Right lobe of liver (tissue), 4 donors: Measurements from ENCODE around the gene CD300C.

Source experiments
- CTCF ChIP-seq, 4 donors: fragments of 200-600 bp in 3 of 4; fragments of 450-650 bp in 1 of 4; IDR thresholded peaks; one replicate each; pipeline versions ENCODE4 v1.5.1 to v1.8.0; 2016 to 2022; ENCODE audit warnings: antibody characterized with exemption in 4 of 4, mild to moderate bottlenecking in 2 of 4
- POLR2A ChIP-seq: fragments of 450-650 bp; IDR thresholded peaks from one replicate; pipeline ENCODE4 v1.6.1; 2017; ENCODE audit warnings: antibody characterized with exemption, mild to moderate bottlenecking
- donor health status: DM: no; HTN: no; CAD: no.
- donor health status: DM: no; HTN: no; CAD: no.
- donor health status: DM: no; HTN: yes; CAD: no.

- TF ChIP-seq CTCF (IDR thresholded peaks at IDR 0.05) (no peak), POLR2A (no peak)
These were observed 16.7 kb downstream of the CD300C start for GRCh38 chr17:74529243-74529642.
